HepG2 (cell line): ENCODE results near the gene PPP4R3A. TPM values are rescaled to one million over a fixed set of nuclear protein-coding genes. Genes with fewer than 3 reads are reported as not detected.
"Not testable (repeated sequence)": the region's sequence is repeated elsewhere in the genome, so short reads cannot be mapped to it uniquely, and the experiment has no call there.

Experiments used
- ATAC-seq: fragments of 200-7000 bp; cut with Tn5 transposase; 3 replicates; pipeline ENCODE4 v1.9.1; 2020; ENCODE audit warnings: mild to moderate bottlenecking, moderate library complexity
- BruUV-seq: library from RNA; stranded (reverse); fragments of 400-500 nt; replicated peaks from 2 replicates; lab custom pipeline; 2021; lab: Mats Ljungman, UMichigan
- CTCF ChIA-PET: fragments of 300-600 bp; formaldehyde crosslinking; extraction: SDS; loops from one replicate; lab custom pipeline; 2021; ENCODE audit warnings: low total read pairs, inconsistent platforms, low intra/inter-chr PET ratio; lab: Yijun Ruan, JAX
- POLR2A ChIA-PET: fragments of 350-600 bp; sonication (Branson Sonifier 250); formaldehyde crosslinking; loops from one replicate; lab custom pipeline; 2020; ENCODE audit warnings: antibody characterized with exemption, inconsistent platforms; lab: Yijun Ruan, JAX
- DNase-seq: peaks from one replicate; pipeline ENCODE4 v3.0.0-alpha.2; 2015; ENCODE audit warnings: low spot score
- FAIRE-seq: peaks from 3 replicates; lab custom pipeline; 2011; peaks lifted over from hg19 to GRCh38; lab: Jason Lieb, UNC
- H2AFZ ChIP-seq: one replicate; pipeline ENCODE4 v1.6.1; 2011; ENCODE audit warnings: low read length, inconsistent platforms
- H3K27ac ChIP-seq: fragments of 300-600 bp; 3 replicates; pipeline ENCODE4 v1.8.0; 2011; ENCODE audit warnings: mixed run types, mild to moderate bottlenecking, mixed read lengths, low read length, inconsistent platforms; ENCODE audit not compliant: insufficient read depth; ENCODE audit errors: extremely low read length
- H3K27me3 ChIP-seq, 2 experiments: fragments of 200-600 bp in 1 of 2; 2 replicates in 1 of 2; 3 replicates in 1 of 2; pipeline versions ENCODE4 v1.6.0 to v1.8.0; 2011; ENCODE audit warnings: low read length in 2 of 2, mild to moderate bottlenecking in 2 of 2, moderate library complexity in 2 of 2, inconsistent platforms in 1 of 2; ENCODE audit not compliant: insufficient read depth in 2 of 2, control insufficient read depth in 1 of 2
- H3K36me3 ChIP-seq, 2 experiments: fragments of 200-600 bp in 1 of 2; replicated peaks in 1 of 2; 2 replicates in 1 of 2; 3 replicates in 1 of 2; pipeline versions ENCODE4 v1.5.1 to v1.8.0; 2011; ENCODE audit warnings: low read length in 2 of 2, inconsistent platforms in 1 of 2; ENCODE audit not compliant: insufficient read depth in 2 of 2, control insufficient read depth in 1 of 2
- H3K4me1 ChIP-seq: 2 replicates; pipeline ENCODE4 v1.5.1; 2012; ENCODE audit warnings: low read length, inconsistent platforms; ENCODE audit not compliant: insufficient read depth
- H3K4me2 ChIP-seq: 2 replicates; pipeline ENCODE4 v1.6.0; 2011; ENCODE audit warnings: low read depth, low read length, inconsistent platforms
- H3K4me3 ChIP-seq, 3 experiments: fragments of 200-600 bp in 1 of 3; sonication (generic), shearing (Covaris generic) in 1 of 3; replicated peaks in 1 of 3; 2 replicates each; pipeline ENCODE4 v1.5.1; 2011 to 2016; ENCODE audit warnings: low read length in 3 of 3, inconsistent platforms in 2 of 3, low read depth in 2 of 3, mild to moderate bottlenecking in 2 of 3, control low read depth in 1 of 3, mixed read lengths in 1 of 3; ENCODE audit not compliant: insufficient read depth in 1 of 3
- H3K79me2 ChIP-seq: one replicate; pipeline ENCODE4 v1.6.1; 2011; ENCODE audit warnings: low read length, inconsistent platforms; ENCODE audit not compliant: insufficient read depth
- H3K9ac ChIP-seq: 2 replicates; pipeline ENCODE4 v1.6.0; 2011; ENCODE audit warnings: mild to moderate bottlenecking, low read depth, low read length, inconsistent platforms; ENCODE audit not compliant: insufficient read depth
- H3K9me3 ChIP-seq: 2 replicates; pipeline ENCODE4 v1.5.1; 2012; ENCODE audit warnings: mild to moderate bottlenecking, low read length
- H4K20me1 ChIP-seq: 2 replicates; pipeline ENCODE4 v1.6.0; 2011; ENCODE audit warnings: inconsistent platforms, mild to moderate bottlenecking, low read length, moderate library complexity; ENCODE audit not compliant: insufficient read depth
- BATF2 ChIP-seq: sonication (generic); formaldehyde crosslinking; IDR thresholded peaks from 2 replicates; pipeline ENCODE4 v1.8.0; 2022; ENCODE audit warnings: mild to moderate bottlenecking, missing genetic modification reagents, moderate library complexity
- CBX2 ChIP-seq, 2 experiments: fragments of 200-600 bp in 1 of 2; sonication (generic); formaldehyde crosslinking in 1 of 2; IDR thresholded peaks; 2 replicates each; pipeline versions ENCODE4 v1.7.0 to v1.8.1; 2018 to 2022; ENCODE audit warnings: low read depth in 2 of 2, low read length in 1 of 2, mild to moderate bottlenecking in 1 of 2, missing genetic modification reagents in 1 of 2
- ELK4 ChIP-seq: sonication (generic); formaldehyde crosslinking; IDR thresholded peaks from 2 replicates; pipeline ENCODE4 v1.9.0; 2021; ENCODE audit warnings: missing genetic modification reagents, borderline replicate concordance
- ERF ChIP-seq: IDR thresholded peaks from 2 replicates; pipeline ENCODE4 v1.6.1; 2018; ENCODE audit warnings: missing biosample characterization, missing genetic modification reagents
- HOXD1 ChIP-seq: sonication (generic); formaldehyde crosslinking; IDR thresholded peaks from 2 replicates; pipeline ENCODE4 v1.5.0; 2020; ENCODE audit warnings: missing genetic modification reagents
- KMT2A ChIP-seq: sonication (generic); formaldehyde crosslinking; IDR thresholded peaks from 2 replicates; pipeline ENCODE4 v1.4.0; 2020; ENCODE audit warnings: missing genetic modification reagents
- LRRFIP1 ChIP-seq: sonication (generic); formaldehyde crosslinking; conservative IDR thresholded peaks from 2 replicates; pipeline ENCODE4 v1.4.0; 2020; ENCODE audit warnings: missing genetic modification reagents
- NR2F6 ChIP-seq, 2 experiments: IDR thresholded peaks; 2 replicates each; pipeline ENCODE4 v1.6.1; 2016; ENCODE audit warnings: antibody characterized with exemption in 1 of 2, mild to moderate bottlenecking in 1 of 2
- REL ChIP-seq: sonication (generic); formaldehyde crosslinking; conservative IDR thresholded peaks from 2 replicates; pipeline ENCODE4 v1.8.0; 2022; ENCODE audit warnings: mild to moderate bottlenecking, missing genetic modification reagents, moderate library complexity
- ZBTB3 ChIP-seq: sonication (generic); formaldehyde crosslinking; IDR thresholded peaks from 2 replicates; pipeline ENCODE4 v1.4.0; 2020; ENCODE audit warnings: low read depth, mild to moderate bottlenecking, moderate library complexity, missing genetic modification reagents, borderline replicate concordance
- ZC3H13 ChIP-seq: sonication (generic); formaldehyde crosslinking; IDR thresholded peaks from 2 replicates; pipeline ENCODE4 v1.8.1; 2023; ENCODE audit warnings: mild to moderate bottlenecking, missing genetic modification reagents, moderate library complexity
- ZMYM2 ChIP-seq: sonication (generic); formaldehyde crosslinking; IDR thresholded peaks from 2 replicates; pipeline ENCODE4 v1.8.0; 2022; ENCODE audit warnings: mild to moderate bottlenecking, missing genetic modification reagents
- ZNF496 ChIP-seq: sonication (generic); formaldehyde crosslinking; IDR thresholded peaks from 2 replicates; pipeline ENCODE4 v1.8.1; 2023; ENCODE audit warnings: mild to moderate bottlenecking, moderate library complexity, missing genetic modification reagents; ENCODE audit not compliant: insufficient replicate concordance
- ZNF674 ChIP-seq: sonication (generic); formaldehyde crosslinking; IDR thresholded peaks from 2 replicates; pipeline ENCODE4 v1.5.0; 2020; ENCODE audit warnings: low read depth, mild to moderate bottlenecking, missing genetic modification reagents
- ZNF7 ChIP-seq: IDR thresholded peaks from 2 replicates; pipeline ENCODE4 v1.6.1; 2016; ENCODE audit warnings: missing biosample characterization, missing genetic modification reagents
- ZNF709 ChIP-seq: sonication (generic); formaldehyde crosslinking; IDR thresholded peaks from 2 replicates; pipeline ENCODE4 v1.5.0; 2020; ENCODE audit warnings: mild to moderate bottlenecking, missing genetic modification reagents
- ZNF740 ChIP-seq: sonication (generic); formaldehyde crosslinking; IDR thresholded peaks from 2 replicates; pipeline ENCODE4 v1.4.0; 2020; ENCODE audit warnings: missing genetic modification reagents
- WGBS: methylation state at CpG from one replicate; pipeline ENCODE4 v1.1.6; 2017; ENCODE audit warnings: low lambda C conversion rate; 5-methylcytosine and 5-hydroxymethylcytosine counted together
- in situ Hi-C: cut with HindIII; loops from 2 replicates; pipeline ENCODE4 v1.10.0; 2017; ENCODE audit warnings: low pct_unique_long_range_greater_than_20kb; ENCODE audit not compliant: extremely low pct_ligation_motif_present
- intact Hi-C: fragments of 100-400 bp; cut with micrococcal nuclease; formaldehyde crosslinking; loops from one replicate; pipeline ENCODE4 v1.10.0; 2022; ENCODE audit not compliant: unreplicated experiment
- polyA plus RNA-seq, 8 experiments: library from polyadenylated mRNA; depleted of rRNA in 3 of 8; stranded (reverse) in 7 of 8; unstranded in 1 of 8; fragments of >200 nt; fragmentation: Illumina TruSeq in 4 of 8; extraction: Trizol in 4 of 8; gene quantifications; 2 replicates each; pipeline versions ENCODE4 v1.2.1 to v1.2.3, GENCODE V29; 2011 to 2016; ENCODE audit warnings: low read depth in 4 of 8, missing spikeins in 1 of 8, mixed read lengths in 1 of 8; ENCODE audit not compliant: insufficient read depth in 1 of 8
- total RNA-seq, 5 experiments: library from RNA; depleted of rRNA; stranded (reverse); fragments of >200 nt; fragmentation: Illumina TruSeq; extraction: Trizol; gene quantifications; 2 replicates each; pipeline ENCODE4 v1.2.3, GENCODE V29; 2016; ENCODE audit warnings: low read depth in 1 of 5

The PPP4R3A gene
- total and polyA plus RNA-seq, 2 of the 13 experiments (the other 11 are each of a cell fraction or from before 2014, with no cell fraction given), result 22.5 to 57.4 TPM

GRCh38 chr14:91429385-91429784 lies 80.7 kb downstream of the PPP4R3A start:
- no peak for FAIRE-seq
- Histone ChIP-seq H3K9me3 (no peaks in the 10 kb centered on the region), H3K36me3 (no peaks in the 10 kb centered on the region), H3K27me3 (peaks cover 0 to 1% of the 10 kb centered on the region in 2 experiments; a peak in 1 of 5 replicates), H3K9ac (no peak overlapping the region), H3K79me2 (no peaks in the 10 kb centered on the region), H2AFZ (no peak overlapping the region), H3K4me1 (peaks cover 28% of the 10 kb centered on the region), H3K27ac (no peak overlapping the region), H3K4me3 (no peak overlapping the region), H3K4me2 (no peak overlapping the region), H4K20me1 (no peaks in the 10 kb centered on the region)
- ATAC-seq, result no peak
- POLR2A ChIA-PET, result no interaction called here
- DNase-seq, result no peak
- CTCF ChIA-PET, result no interaction called here
- 12% methylated on average over 3 of the region's 3 CpGs for WGBS
- in situ Hi-C loops (no loop called here), intact Hi-C loops (no loop called here)
- TF ChIP-seq CBX2 (IDR thresholded peaks at IDR 0.05; ENCODE audit: low read depth, low read length), result no peak
- TF ChIP-seq CBX2 (CRISPR knock-in tag; IDR thresholded peaks at IDR 0.05; ENCODE audit: low read depth), result no peak
- no peak for TF ChIP-seq BATF2
- TF ChIP-seq ZBTB3, result no peak
- no peak for TF ChIP-seq ERF (CRISPR knock-in tag)
- no peak for TF ChIP-seq ZNF709 (CRISPR knock-in tag)
- no peak for TF ChIP-seq ZMYM2
- no peak for TF ChIP-seq ZNF7
- TF ChIP-seq LRRFIP1 (CRISPR knock-in tag), result no peak
- TF ChIP-seq ZNF496 (CRISPR knock-in tag), result no peak
- no peak for TF ChIP-seq ZC3H13
- TF ChIP-seq HOXD1 (CRISPR knock-in tag), result no peak
- no peak for TF ChIP-seq ZNF740 (CRISPR knock-in tag)
- no peak for TF ChIP-seq KMT2A (CRISPR knock-in tag)
- no peak for TF ChIP-seq REL (CRISPR knock-in tag)
- no peak for TF ChIP-seq ELK4
- TF ChIP-seq ZNF674 (CRISPR knock-in tag), result no peak
- no peak for TF ChIP-seq NR2F6 (IDR thresholded peaks at IDR 0.05)
- no peak for TF ChIP-seq NR2F6 (CRISPR knock-in tag; IDR thresholded peaks at IDR 0.05)
- no TSS peak for BruUV-seq

GRCh38 chr14:91428931-91429330 lies 81.2 kb downstream of the PPP4R3A start:
- POLR2A ChIA-PET, result not testable (repeated sequence)

More at GRCh38 chr14:91428931-91429330, 81.2 kb downstream of the PPP4R3A start:
- FAIRE-seq, H3K36me3 ChIP-seq, ATAC-seq, H3K4me3 ChIP-seq, H2AFZ ChIP-seq, DNase-seq, in situ Hi-C loops, H3K4me2 ChIP-seq, H3K9me3 ChIP-seq, H3K9ac ChIP-seq, H3K27me3 ChIP-seq, BruUV-seq, CTCF ChIA-PET, H3K27ac ChIP-seq, intact Hi-C loops, H3K79me2 ChIP-seq, H4K20me1 ChIP-seq: not testable (repeated sequence)
- peaks cover 28% of the 10 kb centered on the region for H3K4me1 ChIP-seq
- WGBS, result 6% methylated on average over 1 of the region's 1 CpG
